GM12875 (cell line): Measurements from ENCODE around the gene DRC7.

Experiments
- H3K4me3 ChIP-seq: one replicate; pipeline ENCODE4 v1.5.1; 2011; ENCODE audit warnings: low read depth, low read length, control low read depth
- TF ChIP-seq, protein P1 (sequence below): IDR thresholded peaks from 2 replicates; pipeline ENCODE4 v1.5.1; 2011; ENCODE audit warnings: low read depth, mild to moderate bottlenecking, control low read depth, inconsistent platforms, low read length, moderate library complexity, borderline replicate concordance; ENCODE audit not compliant: insufficient read depth

DRC7 gene

GRCh38 chr16:57762365-57763040, 67.9 kb downstream of the DRC7 start:
- no peak overlapping the region for H3K4me3 ChIP-seq
- TF ChIP-seq, protein P1, sequence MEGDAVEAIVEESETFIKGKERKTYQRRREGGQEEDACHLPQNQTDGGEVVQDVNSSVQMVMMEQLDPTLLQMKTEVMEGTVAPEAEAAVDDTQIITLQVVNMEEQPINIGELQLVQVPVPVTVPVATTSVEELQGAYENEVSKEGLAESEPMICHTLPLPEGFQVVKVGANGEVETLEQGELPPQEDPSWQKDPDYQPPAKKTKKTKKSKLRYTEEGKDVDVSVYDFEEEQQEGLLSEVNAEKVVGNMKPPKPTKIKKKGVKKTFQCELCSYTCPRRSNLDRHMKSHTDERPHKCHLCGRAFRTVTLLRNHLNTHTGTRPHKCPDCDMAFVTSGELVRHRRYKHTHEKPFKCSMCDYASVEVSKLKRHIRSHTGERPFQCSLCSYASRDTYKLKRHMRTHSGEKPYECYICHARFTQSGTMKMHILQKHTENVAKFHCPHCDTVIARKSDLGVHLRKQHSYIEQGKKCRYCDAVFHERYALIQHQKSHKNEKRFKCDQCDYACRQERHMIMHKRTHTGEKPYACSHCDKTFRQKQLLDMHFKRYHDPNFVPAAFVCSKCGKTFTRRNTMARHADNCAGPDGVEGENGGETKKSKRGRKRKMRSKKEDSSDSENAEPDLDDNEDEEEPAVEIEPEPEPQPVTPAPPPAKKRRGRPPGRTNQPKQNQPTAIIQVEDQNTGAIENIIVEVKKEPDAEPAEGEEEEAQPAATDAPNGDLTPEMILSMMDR, result no peak

DNA sequence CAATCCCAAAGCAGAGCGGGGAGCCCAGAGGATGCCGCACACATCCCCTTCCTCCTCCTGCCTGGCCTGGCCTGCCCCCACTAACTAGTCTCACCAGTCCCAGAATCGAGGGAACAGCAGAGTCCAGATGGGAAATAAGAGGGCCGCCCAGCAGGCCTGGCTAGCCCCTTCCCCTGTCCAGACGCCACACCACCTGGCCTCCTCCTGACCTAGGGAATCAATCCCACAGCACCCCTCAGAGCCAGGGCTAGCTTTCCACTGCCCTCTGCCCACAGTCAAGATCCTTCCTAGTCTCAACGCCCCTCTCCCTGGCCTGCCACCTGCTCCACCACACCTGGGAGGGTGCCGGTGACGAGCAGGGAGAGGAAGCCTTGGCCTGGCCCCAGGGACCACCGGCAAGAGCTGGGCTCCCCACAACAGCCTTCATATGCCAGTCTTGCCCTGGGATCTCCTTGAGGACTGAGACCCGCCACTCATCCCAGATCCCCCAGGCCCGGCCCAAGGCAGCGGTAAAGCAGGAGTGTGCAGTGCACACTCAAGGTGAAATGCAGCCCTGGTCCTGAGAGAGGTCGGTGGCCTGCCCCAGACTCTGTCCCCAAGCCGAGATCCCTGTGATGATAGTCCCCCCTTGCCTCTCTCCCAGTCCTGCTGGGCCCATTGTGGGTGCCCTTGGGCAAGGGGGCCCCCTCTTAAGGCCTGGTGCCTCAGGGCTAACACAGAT, 68.8 kb downstream of the DRC7 start:
- TF ChIP-seq, protein P1, result no peak
- H3K4me3 ChIP-seq, result no peak overlapping the region

GRCh38 chr16:57764006-57764340, 69.4 kb downstream of the DRC7 start:
- TF ChIP-seq, protein P1, result no peak
- H3K4me3 ChIP-seq, result no peak overlapping the region

- TF ChIP-seq, protein P1, result no peak
- no peak overlapping the region for H3K4me3 ChIP-seq
Observed at GRCh38 chr16:57764341-57765159, 69.9 kb downstream of the DRC7 start.

DNA sequence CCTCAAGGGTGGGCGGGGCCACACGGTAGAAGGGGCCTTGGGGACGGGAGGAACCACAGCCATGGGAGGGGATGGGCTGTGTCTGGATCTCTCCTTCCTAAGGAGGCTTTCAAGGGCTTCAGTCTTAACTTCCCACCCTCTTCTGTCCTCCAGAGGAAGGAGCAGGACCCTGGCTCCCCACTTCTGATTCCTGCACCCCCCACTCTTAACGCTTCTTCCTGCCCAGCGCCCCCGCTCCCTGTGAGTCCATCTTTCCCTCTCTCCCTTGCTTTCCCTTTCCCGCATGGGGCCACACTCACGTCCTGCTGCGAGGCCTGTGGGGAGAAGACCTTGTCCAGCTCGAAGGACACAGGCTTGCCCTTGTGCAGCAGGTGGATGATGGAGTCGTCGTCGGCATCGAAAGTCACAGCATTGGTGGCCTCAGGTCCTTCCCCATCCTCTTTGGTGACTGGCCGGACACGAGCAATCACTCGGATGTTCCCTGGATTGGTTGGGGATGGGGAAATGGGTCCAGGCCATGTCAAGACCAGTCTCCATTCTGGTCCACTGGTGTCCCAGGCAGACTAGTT, 70.6 kb downstream of the DRC7 start:
- no peak overlapping the region for H3K4me3 ChIP-seq
- TF ChIP-seq, protein P1, result no peak

DNA sequence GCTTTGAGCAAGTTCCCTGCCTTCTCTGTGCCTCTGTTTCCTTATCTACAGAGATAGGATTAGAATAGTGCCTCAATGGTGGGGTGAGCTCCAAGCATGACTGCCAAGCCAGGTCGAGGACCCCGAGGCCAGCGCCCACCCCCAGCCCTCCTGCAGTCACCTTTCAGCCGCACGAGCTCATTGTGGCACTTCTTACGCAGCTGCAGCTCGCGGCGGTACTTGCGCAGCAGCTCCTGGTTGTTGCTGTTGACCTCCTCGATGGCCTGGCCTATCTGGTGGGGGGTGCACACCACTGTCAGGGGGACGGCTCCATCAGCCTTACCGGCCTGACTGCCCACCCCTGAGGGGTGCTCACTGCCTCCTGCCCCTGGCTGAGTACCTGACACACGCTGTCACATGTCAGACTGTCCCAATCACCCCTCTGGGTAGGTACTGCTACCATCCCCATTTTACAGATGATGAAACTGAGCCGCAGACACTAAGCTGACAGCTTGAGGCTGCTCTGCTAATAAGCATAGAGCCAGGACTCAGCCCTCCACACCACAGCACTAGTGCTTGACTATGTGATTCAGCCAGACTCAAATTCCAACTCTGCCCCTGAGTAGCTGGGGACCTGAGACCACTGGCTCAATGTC, 72.2 kb downstream of the DRC7 start:
- no peak overlapping the region for H3K4me3 ChIP-seq
- TF ChIP-seq, protein P1, result no peak
